Measurements from ENCODE around the gene PITHD1.

Gene PITHD1

DNA sequence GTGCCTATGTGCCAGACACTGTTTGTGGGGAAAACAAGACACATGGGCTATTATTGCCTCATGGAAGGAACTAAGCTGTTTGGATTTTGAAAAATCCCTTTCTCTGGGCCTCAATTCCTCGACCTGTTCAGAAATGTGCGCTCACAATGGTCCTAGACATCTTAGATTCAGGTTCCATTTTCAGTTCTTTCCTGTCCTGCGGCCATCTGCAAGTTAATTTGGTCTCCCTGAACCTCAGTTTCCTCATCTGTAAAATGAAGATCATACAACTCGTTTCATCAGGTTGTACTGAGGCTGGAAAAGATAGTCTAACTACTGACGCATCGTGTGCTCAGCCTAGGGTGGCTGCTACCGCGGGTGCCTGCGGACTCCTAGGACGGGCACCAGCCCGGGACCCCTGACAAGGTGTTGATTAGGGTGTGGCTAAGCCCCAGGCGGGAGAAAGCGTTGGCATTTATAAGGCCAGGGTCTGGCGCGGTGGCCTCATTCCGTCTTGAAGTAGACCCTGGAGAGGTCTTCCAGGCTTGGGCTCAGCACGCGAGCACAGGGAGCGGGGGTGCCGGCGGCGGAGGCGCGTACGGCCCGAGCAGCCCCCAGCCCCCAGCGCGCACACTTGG, 35.4 kb upstream of the PITHD1 start:
- TF ChIP-seq, protein P1, sequence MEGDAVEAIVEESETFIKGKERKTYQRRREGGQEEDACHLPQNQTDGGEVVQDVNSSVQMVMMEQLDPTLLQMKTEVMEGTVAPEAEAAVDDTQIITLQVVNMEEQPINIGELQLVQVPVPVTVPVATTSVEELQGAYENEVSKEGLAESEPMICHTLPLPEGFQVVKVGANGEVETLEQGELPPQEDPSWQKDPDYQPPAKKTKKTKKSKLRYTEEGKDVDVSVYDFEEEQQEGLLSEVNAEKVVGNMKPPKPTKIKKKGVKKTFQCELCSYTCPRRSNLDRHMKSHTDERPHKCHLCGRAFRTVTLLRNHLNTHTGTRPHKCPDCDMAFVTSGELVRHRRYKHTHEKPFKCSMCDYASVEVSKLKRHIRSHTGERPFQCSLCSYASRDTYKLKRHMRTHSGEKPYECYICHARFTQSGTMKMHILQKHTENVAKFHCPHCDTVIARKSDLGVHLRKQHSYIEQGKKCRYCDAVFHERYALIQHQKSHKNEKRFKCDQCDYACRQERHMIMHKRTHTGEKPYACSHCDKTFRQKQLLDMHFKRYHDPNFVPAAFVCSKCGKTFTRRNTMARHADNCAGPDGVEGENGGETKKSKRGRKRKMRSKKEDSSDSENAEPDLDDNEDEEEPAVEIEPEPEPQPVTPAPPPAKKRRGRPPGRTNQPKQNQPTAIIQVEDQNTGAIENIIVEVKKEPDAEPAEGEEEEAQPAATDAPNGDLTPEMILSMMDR (IDR thresholded peaks at IDR 0.05; ENCODE audit: low read depth, low read length, missing control alignments) = no peak
- H3K36me3 ChIP-seq (replicated peaks) = peaks cover 4% of the 10 kb centered on the region
- in situ Hi-C loops (cut with HindIII; ENCODE audit: low pct_ligation_motif_present, low sequenced_read_pairs) = no loop called here
- peak overlapping the region; percentile 67 for H3K27ac ChIP-seq
- no peak for DNase-seq
- no peaks in the 10 kb centered on the region for H3K27me3 ChIP-seq (replicated peaks)
- peak overlapping the region; percentile 81 for H3K4me3 ChIP-seq (ENCODE audit: low read depth, low read length)

DNA sequence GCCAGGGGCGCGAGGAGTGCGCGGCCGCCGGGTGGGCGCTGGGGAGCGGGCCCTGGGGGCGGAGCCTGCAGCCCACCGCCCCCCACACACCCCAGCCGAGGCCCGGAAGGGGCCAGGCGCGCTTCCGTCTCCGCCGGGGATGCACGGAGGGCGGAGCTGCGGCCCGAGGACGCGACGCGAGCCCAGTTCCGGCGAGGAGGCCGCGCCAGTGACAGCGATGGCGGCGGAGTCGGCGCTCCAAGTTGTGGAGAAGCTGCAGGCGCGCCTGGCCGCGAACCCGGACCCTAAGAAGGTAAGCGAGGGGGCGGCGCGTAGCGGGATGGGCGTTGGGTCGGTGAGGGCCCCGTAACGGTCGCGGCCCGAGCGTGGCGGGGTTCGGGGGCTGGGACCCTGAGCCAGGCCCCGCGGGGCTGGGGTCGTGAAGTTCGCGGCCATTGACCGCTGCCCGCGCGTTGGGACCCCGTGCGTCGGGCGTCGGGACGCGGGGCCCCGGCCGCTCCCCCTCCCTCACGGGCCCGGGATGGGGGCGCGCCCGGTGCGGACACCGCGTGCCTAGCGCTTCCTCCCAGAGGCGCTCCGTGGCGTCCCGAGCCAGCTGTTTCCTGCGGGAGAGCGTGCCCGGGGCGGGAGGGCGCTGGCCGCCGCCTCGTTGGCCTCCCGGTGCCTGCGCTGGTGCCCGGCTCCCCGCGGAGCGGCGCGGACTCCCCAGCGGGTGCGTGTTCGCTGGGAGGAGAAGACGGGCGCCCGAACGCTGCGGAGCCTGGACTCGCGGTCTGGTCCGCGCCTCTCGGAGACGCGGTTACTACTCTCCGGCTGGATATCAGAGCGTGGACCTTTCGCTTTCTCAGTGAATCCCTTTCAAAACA, 34.7 kb upstream of the PITHD1 start, which contains the start of gene ELOA:
Gene ELOA, plus strand, starts transcription at position 185 of the 866 bp plus-strand sequence. Its CDS starts 33 bp downstream, at position 218.
- H3K27me3 ChIP-seq (replicated peaks) = no peaks in the 10 kb centered on the region
- H3K27ac ChIP-seq = peak within 1 kb of the TSS; percentile 67
- H3K4me3 ChIP-seq (ENCODE audit: low read depth, low read length) = peak within 1 kb of the TSS; percentile 81
- H3K36me3 ChIP-seq (replicated peaks) = peaks cover 4% of the 10 kb centered on the region
- in situ Hi-C loops (cut with HindIII; ENCODE audit: low pct_ligation_motif_present, low sequenced_read_pairs) = no loop called here
- DNase-seq = no peak
- TF ChIP-seq, protein P1 (IDR thresholded peaks at IDR 0.05; ENCODE audit: low read depth, low read length, missing control alignments) = no peak

DNA sequence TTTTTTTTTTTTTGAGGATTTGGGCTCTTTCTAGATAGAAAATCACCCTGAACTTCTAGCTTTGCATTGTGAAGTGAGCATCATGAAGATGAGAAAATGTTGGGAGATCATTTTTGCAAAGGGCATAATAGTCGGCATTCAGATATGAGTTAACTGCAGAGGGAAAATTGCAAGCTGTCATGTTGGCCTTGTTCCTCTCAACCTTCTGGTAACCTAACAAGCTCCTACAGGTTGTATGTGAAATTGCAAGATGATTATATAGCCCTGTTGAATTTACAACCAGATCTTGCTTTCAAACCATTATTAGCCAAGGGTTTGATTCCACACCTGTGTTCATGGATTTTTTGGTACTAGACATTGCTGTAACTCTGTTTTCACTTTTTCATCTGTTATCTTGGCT, 32.7 kb upstream of the PITHD1 start:
- in situ Hi-C loops (cut with HindIII; ENCODE audit: low pct_ligation_motif_present, low sequenced_read_pairs) = no loop called here
- no peaks in the 10 kb centered on the region for H3K27me3 ChIP-seq (replicated peaks)
- no peak overlapping the region for H3K4me3 ChIP-seq (ENCODE audit: low read depth, low read length)
- DNase-seq = no peak
- H3K36me3 ChIP-seq (replicated peaks) = peaks cover 12% of the 10 kb centered on the region
- TF ChIP-seq, protein P1 (IDR thresholded peaks at IDR 0.05; ENCODE audit: low read depth, low read length, missing control alignments) = peak; percentile 42
- H3K27ac ChIP-seq = no peak overlapping the region

DNA sequence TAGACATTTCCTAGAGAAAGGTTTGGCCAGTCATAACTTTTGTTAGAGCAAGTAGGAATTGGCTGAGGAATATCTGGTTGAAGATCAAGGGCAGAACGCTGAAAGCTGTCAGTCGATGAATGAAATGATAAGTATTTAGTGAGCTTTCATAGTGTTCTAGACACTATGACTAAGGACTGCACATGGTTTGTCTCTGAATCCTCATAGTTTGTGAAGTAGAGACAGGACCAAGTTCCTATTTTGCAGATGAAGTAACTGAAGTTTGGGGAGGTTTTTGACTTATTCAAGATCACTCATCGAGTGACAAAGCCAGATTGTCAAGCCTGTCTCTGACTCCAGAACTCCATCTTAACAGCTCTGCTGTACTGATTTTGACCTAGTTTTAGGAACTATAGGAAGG, 30.2 kb upstream of the PITHD1 start:
- H3K4me3 ChIP-seq (ENCODE audit: low read depth, low read length) = no peak overlapping the region
- peaks cover 36% of the 10 kb centered on the region for H3K36me3 ChIP-seq (replicated peaks)
- TF ChIP-seq, protein P1 (IDR thresholded peaks at IDR 0.05; ENCODE audit: low read depth, low read length, missing control alignments) = no peak
- no peaks in the 10 kb centered on the region for H3K27me3 ChIP-seq (replicated peaks)
- no peak for DNase-seq
- no peak overlapping the region for H3K27ac ChIP-seq
- in situ Hi-C loops (cut with HindIII; ENCODE audit: low pct_ligation_motif_present, low sequenced_read_pairs) = no loop called here

DNA sequence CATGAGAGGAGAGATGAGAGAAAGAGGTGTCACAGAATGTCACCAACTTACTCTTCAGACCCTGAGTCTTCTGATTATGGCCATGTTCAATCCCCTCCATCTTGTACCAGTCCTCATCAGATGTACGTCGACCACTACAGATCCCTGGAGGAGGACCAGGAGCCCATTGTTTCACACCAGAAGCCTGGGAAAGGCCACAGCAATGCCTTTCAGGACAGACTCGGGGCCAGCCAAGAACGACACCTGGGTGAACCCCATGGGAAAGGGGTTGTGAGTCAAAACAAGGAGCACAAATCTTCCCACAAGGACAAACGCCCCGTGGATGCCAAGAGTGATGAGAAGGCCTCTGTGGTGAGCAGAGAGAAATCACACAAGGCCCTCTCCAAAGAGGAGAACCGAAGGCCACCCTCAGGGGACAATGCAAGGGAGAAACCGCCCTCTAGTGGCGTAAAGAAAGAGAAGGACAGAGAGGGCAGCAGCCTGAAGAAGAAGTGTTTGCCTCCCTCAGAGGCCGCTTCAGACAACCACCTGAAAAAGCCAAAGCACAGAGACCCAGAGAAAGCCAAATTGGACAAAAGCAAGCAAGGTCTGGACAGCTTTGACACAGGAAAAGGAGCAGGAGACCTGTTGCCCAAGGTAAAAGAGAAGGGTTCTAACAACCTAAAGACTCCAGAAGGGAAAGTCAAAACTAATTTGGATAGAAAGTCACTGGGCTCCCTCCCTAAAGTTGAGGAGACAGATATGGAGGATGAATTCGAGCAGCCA, 27.0 kb upstream of the PITHD1 start:
- in situ Hi-C loops (cut with HindIII; ENCODE audit: low pct_ligation_motif_present, low sequenced_read_pairs) = no loop called here
- Histone ChIP-seq H3K4me3 (ENCODE audit: low read depth, low read length) (no peak overlapping the region), H3K27me3 (replicated peaks) (no peaks in the 10 kb centered on the region), H3K36me3 (replicated peaks) (peaks cover 64% of the 10 kb centered on the region), H3K27ac (peak overlapping the region; percentile 26)
- peak; percentile 57 for DNase-seq
- TF ChIP-seq, protein P1 (IDR thresholded peaks at IDR 0.05; ENCODE audit: low read depth, low read length, missing control alignments) = peak; percentile 85
